GM18909 (cell line): ENCODE results near the gene SMTNL1.

Experiments
- ATAC-seq: cut with Tn5 transposase; IDR thresholded peaks from one replicate; pipeline ENCODE4 v1.9.1; 2021; ENCODE audit warnings: mild to moderate bottlenecking; ENCODE audit not compliant: unreplicated experiment, poor library complexity

Gene SMTNL1

GRCh38 chr11:57584341-57584740, 46.9 kb downstream of the SMTNL1 start:
- no peak for ATAC-seq

GRCh38 chr11:57585301-57585700, 47.9 kb downstream of the SMTNL1 start:
- ATAC-seq, result no peak

DNA sequence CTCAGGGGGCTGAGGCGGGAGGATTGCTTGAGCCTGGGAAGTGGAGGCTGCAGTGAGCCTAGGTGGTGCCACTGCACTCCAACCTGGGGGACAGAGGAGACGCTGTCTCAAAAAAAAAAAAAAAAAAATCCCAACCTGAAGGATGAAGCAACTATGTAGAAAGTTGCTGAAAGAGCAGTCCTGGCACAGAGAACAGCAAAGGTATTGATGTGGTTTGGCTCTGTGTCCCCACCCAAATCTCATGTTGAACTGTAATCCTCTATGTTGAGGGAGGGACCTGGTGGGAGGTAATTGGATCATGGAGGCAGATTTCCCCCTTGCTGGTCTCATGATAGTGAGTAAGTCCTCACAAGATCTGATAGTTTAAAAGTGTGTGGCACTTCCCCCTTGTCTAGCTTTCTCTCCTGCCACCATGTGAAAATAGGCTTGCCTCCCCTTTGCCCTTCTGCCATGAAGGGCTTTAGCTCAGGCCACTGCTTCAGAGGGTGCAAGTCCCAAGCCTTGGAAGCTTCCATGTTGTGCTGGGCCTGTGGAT, 49.4 kb downstream of the SMTNL1 start:
- ATAC-seq, result no peak

- ATAC-seq, result no peak
Observed at GRCh38 chr11:57588046-57588710, 50.8 kb downstream of the SMTNL1 start.

DNA sequence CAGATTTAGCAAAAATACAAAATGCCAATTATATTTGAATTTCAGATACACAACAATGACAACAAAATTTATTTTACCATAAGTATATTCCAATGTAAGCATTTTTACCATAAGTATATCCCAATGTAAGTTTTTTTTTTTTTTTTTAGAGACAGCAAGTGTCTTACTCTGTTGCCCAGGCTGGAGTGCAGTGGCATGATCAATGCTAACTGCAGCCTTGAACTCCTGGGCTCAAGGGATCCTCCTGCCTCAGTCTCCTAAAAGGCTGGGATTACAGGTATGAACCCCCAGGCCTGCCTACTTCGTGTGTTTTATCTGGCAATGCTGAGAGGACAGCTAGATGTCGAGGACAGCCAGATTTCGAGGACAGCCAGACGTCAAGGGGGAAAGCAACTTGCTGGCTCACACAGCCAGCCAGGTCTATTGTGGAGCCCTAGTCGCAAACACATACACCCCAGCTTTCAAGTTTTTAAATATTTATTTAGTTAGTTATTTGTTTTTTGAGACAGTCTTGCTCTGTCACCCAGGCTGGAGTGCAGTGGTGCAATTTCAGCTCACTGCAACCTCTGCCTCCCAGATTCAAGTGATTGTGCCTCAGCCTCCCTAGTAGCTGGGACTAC, 59.0 kb downstream of the SMTNL1 start:
- ATAC-seq, result no peak

DNA sequence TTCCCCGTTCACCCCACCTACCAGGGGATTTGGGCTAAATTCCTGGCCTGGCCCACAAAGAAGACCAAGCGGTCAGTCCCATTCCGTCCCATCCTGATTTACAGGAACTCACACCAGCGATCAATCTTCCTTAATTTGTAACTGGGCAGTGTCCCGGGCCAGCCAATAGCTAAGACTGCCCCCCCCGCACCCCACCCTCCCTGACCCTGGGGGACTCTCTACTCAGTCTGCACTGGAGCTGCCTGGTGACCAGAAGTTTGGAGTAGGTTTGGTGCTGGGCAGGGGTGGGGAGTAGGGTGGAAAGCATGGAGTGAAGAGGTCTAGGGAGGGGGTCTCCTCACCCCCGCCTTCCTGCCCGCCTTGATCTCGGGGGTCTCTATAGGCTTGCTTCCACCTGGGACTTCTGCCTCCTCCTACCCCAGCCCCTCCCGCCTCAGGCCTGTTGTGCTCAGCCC, 60.1 kb downstream of the SMTNL1 start, which contains the start of gene SERPING1:
SERPING1 (plus strand) TSS at position 225 of the 455 bp plus-strand sequence. CDS start 586 bp downstream, outside the sequence.
- ATAC-seq, result no peak

GRCh38 chr11:57597916-57598830, 60.8 kb downstream of the SMTNL1 start:
- ATAC-seq, result no peak

GRCh38 chr11:57598831-57599155, 61.4 kb downstream of the SMTNL1 start:
- no peak for ATAC-seq

- ATAC-seq, result no peak
Observed at GRCh38 chr11:57599381-57599780, 62.0 kb downstream of the SMTNL1 start.
